ENCODE measurements around the gene LPP. TPM values are rescaled to one million over a fixed set of nuclear protein-coding genes. Genes with fewer than 3 reads are reported as not detected.

The LPP gene
- total RNA-seq, 1 donor from 2014 or later = 62.1 TPM

DNA sequence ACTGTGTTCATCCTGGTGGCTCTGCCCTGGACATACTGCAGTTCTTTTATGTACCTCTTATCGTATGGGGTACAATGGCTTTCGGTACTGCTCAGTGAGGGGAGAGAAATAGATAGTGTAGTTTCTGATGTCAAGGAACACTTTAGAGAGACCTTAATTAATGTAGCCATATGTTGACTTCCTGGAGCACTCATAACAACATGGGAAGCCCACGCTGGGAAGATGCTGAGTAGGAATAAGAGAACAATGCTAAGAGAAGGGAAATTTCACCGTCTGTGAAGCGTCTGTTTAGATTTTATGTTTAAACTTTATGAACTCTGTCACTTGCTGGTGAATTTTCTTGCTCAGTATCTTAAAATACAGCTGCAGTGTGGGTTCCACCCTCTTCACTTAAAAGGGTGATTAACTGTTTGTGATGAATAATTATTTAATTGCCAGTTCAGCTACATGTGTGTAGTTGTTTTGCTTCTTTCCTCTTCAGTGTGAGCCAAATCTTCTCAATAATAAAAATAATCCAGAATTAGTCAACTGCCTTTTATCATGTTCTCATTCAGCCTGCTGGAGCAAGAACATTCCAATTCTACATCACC is 644.7 kb downstream of the LPP start:
- DNase-seq = no peak

DNA sequence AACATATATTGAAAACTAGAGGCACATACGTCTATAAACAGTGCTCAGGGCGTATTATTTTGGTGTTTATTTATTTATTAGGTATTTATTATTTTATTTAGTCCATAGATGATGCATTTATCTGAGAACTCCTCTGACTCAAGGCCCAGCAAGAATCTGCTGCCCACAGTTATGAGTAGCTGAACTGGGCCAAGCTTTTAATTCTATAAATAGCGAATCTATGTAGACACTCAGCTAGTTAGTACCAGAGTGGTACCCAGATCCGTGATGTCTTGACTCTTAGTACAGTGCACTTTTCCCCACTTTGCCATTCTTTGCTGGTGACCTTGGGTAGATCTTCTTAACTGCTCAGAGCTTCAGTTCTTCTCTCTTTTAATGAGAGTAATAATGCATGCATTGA is 647.4 kb downstream of the LPP start:
- DNase-seq = no peak

DNA sequence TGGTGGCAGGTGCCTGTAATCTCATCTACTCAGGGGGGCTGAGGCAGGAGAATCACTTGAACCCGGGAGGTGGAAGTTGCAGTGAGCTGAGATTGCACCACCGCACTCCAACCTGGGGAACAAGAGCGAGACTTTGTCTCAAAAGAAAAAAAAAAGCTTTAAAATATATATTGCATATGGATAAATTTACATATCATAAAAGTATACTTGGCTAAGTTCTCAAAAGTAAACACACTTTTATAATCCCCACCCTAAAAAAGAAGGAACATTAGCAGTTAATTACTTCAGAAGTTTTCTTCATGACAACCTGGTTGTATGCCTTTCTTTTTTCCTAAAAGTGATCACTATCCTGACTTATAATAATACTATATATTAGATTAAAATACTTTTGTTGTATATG is 648.7 kb downstream of the LPP start:
- no peak for DNase-seq

DNA sequence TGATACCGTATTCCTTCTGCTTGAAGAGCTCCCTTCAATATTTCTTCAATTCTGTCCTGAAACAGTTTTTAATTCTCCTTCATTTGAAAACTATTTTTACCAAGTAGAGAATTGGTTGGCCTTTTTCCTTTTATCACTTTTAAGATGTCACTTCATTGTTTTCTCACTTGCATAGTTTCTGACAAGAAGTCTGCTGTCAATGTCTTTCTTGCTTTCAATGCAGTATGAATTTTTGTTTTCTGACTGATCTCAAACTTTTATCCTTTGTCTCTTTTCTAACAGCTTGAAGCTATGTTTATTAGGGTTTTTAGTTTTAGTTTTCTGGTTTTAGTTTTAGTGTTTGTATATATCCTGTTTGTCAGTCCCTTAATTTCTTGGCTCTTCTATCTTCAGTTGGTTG is 653.0 kb downstream of the LPP start:
- no peak for DNase-seq

DNA sequence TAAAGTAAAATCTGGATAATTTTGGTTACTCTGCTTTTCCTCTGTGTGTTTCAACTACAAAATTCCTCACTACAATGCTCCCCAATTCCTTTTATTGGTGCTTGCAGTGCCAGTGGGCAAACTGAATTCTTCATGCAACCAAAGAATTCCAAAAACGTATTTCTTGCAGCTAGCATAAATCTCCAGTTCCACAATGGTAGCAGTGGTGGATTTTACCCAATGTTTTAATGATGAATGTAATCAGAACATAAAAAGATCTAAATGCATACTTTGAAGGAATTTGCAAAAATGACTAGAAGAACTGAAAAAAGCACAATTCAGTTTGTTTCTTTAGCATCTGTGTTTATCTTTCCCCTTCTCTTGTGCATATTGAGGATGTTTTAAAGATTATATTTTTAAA is 658.2 kb downstream of the LPP start:
- no peak for DNase-seq

DNA sequence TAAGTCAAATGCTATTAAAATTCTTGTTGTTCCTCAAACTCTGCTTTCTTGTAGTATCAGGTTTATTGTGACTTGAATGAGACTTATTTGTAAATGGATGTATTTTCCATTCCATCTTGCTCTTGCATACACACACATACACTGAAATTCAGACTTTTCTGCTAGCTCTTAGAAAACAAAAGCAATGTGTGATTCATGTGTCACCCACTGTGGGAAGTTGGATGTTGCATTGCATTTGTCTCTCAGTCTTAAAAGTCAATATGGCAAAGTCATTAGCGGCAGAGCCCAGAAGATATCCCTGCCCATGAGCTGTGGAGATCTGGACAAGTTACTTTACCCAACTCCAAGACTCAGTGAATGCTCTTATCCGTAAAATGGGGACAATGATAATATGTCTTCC is 660.6 kb downstream of the LPP start:
- no peak for DNase-seq

DNA sequence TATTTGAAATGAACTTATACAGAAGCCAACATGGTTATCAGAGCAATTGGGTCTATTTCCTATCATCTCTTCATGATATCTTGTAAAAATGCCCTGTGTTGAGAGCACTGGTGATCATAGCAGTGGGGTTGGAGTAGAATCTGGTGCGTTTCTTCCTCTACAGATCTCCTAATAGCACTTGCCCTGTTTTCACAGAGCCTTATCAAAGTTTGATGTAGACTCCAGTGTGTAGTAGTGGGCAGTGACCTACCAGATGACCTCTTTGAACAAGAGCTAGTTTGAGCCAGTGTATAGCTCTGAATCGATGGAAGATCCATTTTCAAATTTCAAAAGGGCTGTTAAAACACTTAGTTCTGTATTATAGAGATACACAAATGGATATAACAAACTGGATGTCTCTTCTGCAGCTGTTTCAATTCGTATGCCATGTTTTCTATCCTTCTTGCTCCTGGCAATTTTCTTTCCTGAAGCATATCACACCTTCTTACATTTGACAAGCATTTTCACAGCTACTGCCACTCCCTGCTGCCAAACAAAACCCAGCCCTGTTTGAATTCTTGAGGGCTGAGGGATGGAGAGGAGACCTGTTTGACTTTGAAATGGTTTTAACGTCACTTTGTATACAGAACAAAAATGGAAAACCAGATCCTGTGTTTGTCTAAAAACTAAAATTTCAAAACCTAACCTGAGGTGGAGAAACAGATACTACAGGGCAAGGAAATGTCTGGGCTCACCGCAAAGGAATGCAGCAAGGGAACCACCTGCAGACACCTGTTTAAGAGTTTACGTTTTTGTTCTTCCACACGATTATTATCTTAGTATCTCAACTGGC is 663.4 kb downstream of the LPP start:
- no peak for DNase-seq

DNA sequence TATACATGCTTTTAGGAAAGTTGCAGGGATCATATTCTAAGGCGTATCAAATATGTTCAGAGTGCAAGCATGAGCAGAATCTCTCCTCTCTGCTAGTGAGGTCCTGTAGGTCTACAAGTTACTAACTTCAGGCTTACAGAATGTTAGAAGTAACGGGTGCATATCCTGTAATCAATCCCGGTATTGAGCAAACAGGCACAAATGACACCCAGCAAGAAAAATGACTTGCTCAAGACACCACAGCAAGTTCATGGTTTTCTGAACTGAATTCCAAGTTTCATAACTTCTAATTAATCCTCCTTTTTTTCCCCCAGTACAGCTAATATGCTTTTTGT is 663.9 kb downstream of the LPP start:
- no peak for DNase-seq

DNA sequence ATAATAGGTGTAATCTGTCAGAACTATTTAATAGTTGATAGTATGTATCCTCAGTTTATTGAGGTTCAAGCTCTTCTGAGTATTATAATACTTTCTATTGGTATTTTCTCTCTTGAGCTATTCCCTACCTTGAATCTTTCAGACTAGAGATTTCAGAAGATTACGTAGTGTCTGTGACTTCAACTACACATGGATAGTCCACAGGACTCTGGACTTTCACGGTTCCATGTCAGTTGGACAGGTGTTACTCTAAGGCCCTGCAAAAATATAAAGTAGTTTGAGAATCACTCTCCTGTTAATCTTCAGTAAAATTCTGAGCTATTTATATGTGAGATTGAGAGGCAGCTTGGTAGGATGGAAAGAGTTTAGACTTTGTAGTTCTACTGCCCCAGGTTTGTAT is 664.3 kb downstream of the LPP start:
- DNase-seq = no peak

DNA sequence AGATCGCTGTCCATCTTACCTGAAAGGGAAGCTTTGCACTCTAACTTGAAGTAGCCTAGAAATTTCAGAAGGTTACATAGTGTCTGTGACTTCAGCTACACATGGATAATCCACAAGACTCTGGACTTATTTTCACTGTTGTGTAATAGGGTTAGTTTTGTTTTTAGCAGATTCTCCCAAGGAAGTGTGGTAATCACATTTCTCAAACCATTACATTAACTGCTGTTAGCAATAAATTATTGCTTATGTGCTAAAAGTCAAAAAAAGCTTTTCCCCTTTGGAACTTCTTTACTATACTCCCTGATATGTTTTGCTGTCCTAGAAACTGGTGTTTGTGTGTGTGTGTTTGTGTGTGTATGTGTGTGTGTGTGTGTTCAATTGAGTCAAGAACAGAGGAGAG is 666.0 kb downstream of the LPP start:
- DNase-seq = peak; percentile 68

DNA sequence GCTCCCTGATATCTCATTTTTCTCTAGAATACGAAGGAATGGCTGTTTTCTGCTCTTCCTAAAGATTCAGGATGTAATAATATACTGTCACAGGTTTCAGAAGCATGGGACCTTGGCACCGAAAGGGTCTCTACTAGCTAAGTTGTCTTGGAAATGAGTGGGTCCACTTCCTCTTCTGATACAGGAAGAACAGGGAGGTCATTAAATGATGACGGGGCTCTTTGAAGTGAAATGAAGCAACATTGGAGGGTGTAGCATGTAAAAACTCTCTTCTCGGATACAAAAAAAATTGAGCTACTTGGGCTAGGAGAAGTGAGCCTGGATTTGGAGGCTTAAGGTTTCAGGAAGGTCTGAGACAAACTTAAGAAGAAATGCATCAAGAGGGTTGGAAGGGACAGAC is 668.0 kb downstream of the LPP start:
- DNase-seq = no peak

DNA sequence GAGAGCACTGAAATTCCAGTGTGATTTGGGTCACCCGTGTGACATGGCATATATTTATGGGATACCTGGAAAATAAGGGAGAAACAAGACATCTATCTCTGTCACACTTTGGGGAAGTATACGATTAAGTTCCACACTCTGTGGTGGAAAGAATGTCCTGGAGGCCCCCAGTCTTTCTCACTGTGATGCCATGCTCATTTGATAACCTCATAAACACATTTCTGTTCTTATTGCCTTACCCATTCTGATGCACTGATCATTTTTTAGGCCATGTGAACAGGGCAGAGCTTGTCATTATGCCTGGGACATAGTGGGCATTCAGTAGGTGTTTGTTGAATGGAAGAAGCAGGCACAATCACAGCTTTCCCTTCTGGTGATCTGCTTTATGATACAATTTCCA is 668.5 kb downstream of the LPP start:
- peak; percentile 48 for DNase-seq

DNA sequence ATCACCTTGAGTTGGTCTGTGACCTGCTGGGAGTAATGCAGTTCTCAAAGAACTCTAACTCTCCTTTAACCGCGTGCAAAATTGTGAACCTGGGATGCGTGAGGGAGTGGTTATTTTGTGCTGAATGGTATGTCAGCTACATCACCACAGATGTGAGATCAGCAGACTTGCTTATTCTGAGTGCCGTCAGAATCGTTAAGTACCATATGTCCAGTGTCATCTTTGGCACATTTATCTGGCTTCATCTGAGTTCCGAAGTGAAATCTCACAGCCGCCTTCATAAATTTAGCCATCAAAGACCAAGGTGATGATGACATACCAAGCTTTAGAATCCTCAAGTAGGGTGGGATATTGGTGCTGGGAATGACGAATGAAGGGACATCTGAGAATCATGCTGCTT is 670.6 kb downstream of the LPP start:
- peak; percentile 74 for DNase-seq

DNA sequence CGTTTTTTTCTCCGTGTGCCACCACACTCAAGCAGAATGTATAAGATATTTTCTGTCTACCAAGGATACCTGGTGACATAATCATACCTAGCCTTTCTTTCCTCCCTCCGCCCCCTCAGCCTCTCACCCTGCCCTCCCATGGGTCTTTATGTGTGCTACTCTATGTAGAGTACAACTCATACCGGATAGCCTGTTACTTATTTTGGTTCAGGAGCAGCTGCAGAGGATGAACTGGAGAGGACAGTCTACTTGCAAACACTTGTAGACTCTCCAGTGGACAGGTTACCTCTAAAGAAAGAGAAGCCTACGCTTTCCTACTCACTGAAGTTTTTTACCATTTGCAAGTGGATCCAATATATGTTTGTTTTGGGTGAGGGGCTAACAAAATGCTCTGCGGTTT is 671.9 kb downstream of the LPP start:
- DNase-seq = no peak

DNA sequence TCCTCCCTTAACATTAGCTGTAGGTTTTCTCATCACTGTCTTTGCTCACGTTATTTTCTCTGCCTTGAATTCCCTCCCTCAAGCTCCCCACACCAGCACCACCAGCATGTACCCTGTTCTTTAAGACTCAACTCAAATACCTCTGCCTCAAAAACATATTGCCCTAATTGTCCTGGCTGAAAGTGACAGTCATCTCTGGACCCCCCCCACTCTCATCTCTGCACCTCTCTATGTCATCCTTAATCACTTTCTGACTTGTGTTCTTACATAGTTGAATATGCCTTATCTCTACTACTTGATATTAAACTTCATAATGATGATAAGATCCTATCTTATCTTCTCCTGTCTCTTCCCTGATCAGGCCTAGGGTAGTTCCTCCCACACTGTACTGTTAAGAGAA is 672.6 kb downstream of the LPP start:
- DNase-seq = no peak

DNA sequence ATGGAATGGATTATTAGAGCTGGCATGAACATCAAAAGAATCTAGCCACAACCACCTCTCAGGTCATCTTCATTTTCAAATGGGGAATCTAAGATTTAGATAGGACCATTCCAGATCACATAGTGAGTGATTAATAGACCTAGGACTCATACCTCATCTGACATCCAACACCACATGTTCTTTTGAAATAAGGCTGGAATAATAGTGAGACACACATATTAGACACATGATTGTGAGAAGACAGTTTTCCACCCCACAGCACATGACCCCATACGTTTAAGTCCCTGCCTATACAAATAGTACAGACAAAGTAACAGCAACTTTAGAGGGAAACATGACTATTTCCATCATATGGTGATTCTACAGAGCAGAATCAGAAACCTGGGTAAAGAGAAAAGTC is 673.1 kb downstream of the LPP start:
- DNase-seq = no peak

DNA sequence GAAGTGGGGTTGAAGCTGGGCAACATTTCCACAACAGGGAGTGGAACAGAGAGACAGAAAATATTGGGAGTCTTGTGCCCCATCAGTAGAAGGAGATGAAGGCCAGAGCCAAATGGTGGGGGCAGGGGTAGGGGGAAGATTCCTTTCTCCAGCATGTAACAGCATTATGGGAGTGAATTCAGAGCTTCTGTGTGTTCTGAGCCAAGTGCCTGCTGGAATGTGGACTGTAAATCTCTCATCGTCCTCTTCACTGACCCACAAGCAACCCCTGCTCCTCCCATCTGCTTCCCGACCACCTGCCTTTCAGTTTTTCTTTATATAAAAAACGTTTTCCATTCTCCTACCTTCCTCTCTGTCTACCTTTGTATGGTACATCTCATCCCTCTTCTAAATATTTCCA is 673.6 kb downstream of the LPP start:
- DNase-seq = peak; percentile 16

DNA sequence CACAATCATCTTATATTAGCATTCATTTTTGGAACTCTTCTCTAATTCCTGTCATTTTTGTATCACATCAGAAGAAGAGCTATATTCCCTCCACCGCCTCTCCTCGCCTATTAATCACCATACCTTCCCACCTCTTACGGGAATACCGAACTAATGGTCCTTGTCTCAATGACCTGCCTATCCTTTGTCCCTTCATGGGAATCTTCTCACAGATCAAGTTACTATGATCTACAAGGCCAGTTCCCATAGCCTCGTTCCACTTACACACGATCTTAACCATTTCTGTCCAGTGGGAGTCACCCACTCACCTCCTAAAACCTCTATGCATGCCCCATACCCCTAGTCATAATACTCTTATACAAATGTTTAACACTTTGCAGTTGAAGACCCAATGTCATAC is 675.2 kb downstream of the LPP start:
- no peak for DNase-seq

DNA sequence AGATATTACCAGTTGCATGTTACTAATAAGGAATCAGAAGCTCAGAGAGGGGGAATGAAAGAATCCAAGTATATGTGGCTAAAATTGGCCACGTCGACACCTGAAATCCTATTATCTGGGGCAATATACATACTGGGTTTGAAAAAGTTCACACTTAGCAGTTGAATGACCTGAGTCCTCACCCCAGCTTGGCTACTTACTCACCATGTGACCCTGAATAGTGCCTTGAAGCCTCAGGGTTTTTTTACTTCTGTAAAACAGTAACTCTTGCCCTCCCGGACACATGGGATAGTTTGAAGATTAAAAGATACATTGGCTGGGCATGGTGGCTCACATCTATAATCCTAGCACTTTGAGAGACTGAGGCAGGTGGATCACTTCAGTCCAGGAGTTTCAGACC is 675.6 kb downstream of the LPP start:
- no peak for DNase-seq

DNA sequence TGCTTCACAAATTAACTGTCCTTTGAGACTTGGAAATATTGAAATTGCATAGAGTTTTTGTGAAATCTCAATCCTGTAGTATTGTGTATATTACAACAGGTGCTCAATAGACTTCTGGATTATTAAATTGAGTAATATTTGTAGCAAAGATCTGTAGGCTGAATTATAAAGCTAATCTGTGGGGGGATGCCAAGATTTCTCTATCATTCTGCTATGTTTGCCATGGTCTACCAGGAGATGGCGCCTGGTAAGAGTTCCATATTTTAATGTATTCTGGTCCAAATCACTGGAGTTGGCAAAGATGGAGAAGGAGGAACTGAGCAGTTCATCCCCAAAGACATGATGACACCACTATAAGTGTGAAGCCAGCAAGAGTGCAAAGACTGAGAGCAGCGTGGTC is 676.9 kb downstream of the LPP start:
- no peak for DNase-seq

DNA sequence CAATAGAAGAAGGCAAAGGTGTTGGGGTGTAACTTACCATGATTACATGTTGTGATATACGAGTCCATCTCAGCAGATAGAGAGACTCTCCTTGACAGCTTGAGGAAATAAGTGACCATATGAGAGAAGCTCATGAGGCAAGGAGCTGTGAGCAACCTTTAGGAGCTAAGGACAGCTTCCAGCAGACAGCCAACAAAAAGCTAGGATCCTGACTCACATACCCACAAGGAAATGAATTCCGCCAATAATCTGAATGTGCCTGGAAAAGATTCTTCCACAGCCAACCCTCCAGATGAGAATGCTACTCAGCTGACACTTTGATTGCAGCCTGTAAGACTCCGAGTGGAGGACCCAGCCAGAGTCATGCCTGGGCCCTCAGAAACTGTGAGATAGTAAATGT is 678.2 kb downstream of the LPP start:
- no peak for DNase-seq

DNA sequence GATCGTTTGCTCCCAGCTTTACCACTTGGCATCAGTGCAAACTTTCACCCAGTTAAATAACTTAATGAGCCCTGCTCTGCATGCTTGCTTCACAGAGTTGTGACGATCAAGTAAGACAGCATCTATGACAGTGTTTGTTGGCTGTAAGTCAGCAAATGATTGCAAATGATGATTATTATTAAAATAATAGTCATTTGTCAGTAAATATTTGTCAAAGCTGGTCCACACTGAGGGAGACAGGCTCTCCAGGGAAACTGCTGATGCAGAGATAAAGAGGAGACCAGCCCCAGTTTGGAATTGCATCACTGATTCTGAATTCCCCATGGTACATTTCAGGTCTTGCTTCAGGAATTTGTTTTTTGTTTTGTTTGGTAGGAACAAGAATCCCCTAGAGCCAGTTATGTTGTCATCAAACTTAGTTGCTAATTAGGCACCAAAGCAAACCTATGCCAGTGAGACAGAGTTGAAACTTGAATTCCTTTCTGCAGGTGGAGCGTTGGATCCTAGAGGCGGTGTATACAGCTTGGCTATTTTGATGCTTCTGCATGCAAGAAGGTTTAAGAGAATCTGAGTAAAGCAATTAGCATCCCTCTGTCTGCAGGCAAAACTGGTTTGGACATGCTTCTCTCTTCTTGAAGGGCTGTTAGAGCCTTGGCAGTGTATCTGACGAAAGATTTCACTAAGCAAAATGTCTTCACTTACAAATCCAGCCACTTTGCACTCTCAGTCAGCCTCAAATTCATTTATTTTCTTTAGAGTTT is 679.2 kb downstream of the LPP start:
- peak; percentile 66 for DNase-seq

DNA sequence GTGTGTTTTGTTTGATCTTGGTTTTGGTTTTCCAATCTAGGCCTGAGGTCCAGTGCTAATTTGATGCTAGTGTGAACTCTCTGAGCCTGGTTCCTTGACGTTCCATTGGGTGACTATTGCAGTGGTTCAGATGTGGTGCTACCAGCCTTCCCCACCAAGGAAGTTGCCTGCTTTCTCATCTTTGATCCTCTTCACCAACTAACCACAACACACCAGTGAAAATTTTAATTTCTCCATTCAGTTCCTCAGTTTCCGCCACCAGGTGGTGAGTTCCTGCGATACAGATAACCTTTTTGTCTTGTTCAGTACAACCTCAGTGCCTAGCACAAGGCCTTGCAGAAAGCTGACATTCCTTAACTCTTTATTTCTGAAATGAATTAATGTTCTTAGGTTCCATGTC is 680.4 kb downstream of the LPP start:
- DNase-seq = no peak

DNA sequence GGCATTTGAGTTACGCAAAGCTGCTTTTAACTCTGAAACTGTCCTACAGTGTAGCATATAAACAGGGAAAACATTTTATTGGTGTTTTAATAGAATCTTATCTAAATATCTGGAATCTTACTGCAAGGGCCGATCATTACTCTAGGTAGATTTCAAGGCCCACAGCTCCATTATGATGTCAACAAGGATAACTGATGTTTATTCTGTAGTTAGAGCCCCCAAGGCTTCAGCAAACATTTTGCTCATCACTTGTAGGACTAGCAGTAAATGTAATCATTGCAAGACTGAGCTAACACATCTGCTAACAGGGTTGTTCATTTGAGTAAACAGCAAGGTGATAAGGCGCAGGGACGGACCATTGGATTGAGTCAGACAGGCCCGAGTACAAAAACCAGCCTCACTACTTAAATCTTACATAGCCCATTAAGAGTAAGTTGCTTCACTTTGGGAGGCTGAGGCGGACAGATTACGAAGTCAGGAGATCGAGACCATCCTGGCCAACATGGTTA is 685.3 kb downstream of the LPP start:
- no peak for DNase-seq
